ENCODE data around the gene ARHGAP10.
"Not testable (repeated sequence)": the region's sequence is repeated elsewhere in the genome, so short reads cannot be mapped to it uniquely, and the experiment has no call there.

ARHGAP10 gene

GRCh38 chr4:148073349-148073748, 341.5 kb downstream of the ARHGAP10 start:
- Histone ChIP-seq H3K36me3 (ENCODE audit: control insufficient read depth in 1 of 2, insufficient read depth in 2 of 2, low read length in 2 of 2) (peaks cover 8 to 26% of the 10 kb centered on the region in 2 donors), H3K27me3 (ENCODE audit: control insufficient read depth in 1 of 2, insufficient read depth in 2 of 2, low read length in 2 of 2) (no peaks in the 10 kb centered on the region), H3K27ac (ENCODE audit: low read depth, low read length) (no peak overlapping the region), H3K4me3 (ENCODE audit: low read depth in 1 of 2, low read length in 2 of 2) (no peak overlapping the region), H3K9me3 (ENCODE audit: control insufficient read depth in 1 of 2, low read length in 2 of 2) (peaks cover 0 to 8% of the 10 kb centered on the region in 2 donors), H3K9ac (ENCODE audit: low read depth in 1 of 2, low read length in 2 of 2) (no peak overlapping the region), H3K4me1 (ENCODE audit: control insufficient read depth in 1 of 2, insufficient read depth in 2 of 2, low read length in 2 of 2) (no peaks in the 10 kb centered on the region)

- Histone ChIP-seq H3K4me1 (ENCODE audit: control insufficient read depth in 1 of 2, insufficient read depth in 2 of 2, low read length in 2 of 2) (no peaks in the 10 kb centered on the region), H3K9ac (ENCODE audit: low read depth in 1 of 2, low read length in 2 of 2) (no peak overlapping the region), H3K36me3 (ENCODE audit: control insufficient read depth in 1 of 2, insufficient read depth in 2 of 2, low read length in 2 of 2) (peaks cover 8 to 26% of the 10 kb centered on the region in 2 donors), H3K4me3 (ENCODE audit: low read depth in 1 of 2, low read length in 2 of 2) (no peak overlapping the region), H3K9me3 (ENCODE audit: control insufficient read depth in 1 of 2, low read length in 2 of 2) (peaks cover 0 to 8% of the 10 kb centered on the region in 2 donors), H3K27me3 (ENCODE audit: control insufficient read depth in 1 of 2, insufficient read depth in 2 of 2, low read length in 2 of 2) (no peaks in the 10 kb centered on the region), H3K27ac (ENCODE audit: low read depth, low read length) (no peak overlapping the region)
Observed at GRCh38 chr4:148074462-148074861, 342.6 kb downstream of the ARHGAP10 start.

DNA sequence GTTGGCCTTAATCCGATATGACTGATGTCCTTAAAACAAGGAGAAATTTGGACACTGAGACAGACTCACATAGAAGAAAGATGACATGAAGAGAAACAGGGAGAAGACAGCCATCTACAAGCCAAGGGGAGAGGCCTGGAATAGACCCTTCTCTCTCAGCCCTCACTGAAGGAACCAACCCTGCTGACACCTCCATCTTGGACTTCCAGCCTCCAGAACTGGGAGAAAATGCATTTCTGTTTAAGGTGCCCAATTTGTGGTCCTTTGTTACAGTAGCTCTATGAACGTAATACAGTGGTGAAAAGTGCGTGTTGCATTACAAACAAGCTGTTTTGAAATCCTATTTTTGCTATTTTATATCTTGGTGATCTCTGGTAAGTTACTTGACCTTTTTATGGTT, 343.6 kb downstream of the ARHGAP10 start:
- no peaks in the 10 kb centered on the region for H3K4me1 ChIP-seq (ENCODE audit: control insufficient read depth in 1 of 2, insufficient read depth in 2 of 2, low read length in 2 of 2)

DNA sequence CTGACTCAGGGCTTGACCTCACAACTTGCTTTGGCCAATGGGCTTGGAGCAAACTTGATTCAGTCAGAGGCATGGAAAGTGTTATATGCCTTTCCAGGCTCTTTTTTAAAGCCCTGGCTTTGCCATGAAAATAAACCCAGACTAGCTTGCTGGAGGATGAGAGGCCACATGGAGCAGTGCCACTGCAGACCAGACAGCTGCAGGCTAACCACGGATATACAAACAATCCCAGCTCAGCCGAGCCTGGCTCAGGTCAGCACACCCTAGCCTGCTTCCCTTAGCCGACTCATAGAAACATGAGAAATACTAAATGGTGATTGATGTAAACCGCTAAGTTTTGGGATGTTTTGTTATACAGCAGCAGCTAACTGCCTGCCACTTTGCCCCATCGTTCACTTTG, 345.1 kb downstream of the ARHGAP10 start:
- no peak overlapping the region for H3K27ac ChIP-seq (ENCODE audit: low read depth, low read length)
- H3K27me3 ChIP-seq (ENCODE audit: control insufficient read depth in 1 of 2, insufficient read depth in 2 of 2, low read length in 2 of 2) = no peaks in the 10 kb centered on the region
- H3K9ac ChIP-seq (ENCODE audit: low read depth in 1 of 2, low read length in 2 of 2) = no peak overlapping the region
- H3K4me3 ChIP-seq (ENCODE audit: low read depth in 1 of 2, low read length in 2 of 2) = no peak overlapping the region
- peaks cover 8 to 45% of the 10 kb centered on the region in 2 donors for H3K36me3 ChIP-seq (ENCODE audit: control insufficient read depth in 1 of 2, insufficient read depth in 2 of 2, low read length in 2 of 2)
- H3K9me3 ChIP-seq (ENCODE audit: control insufficient read depth in 1 of 2, low read length in 2 of 2) = peaks cover 0 to 8% of the 10 kb centered on the region in 2 donors
- no peaks in the 10 kb centered on the region for H3K4me1 ChIP-seq (ENCODE audit: control insufficient read depth in 1 of 2, insufficient read depth in 2 of 2, low read length in 2 of 2)

More for the DNA sequence above, 343.6 kb downstream of the ARHGAP10 start:
- Histone ChIP-seq H3K9ac (ENCODE audit: low read depth in 1 of 2, low read length in 2 of 2) (no peak overlapping the region), H3K27me3 (ENCODE audit: control insufficient read depth in 1 of 2, insufficient read depth in 2 of 2, low read length in 2 of 2) (no peaks in the 10 kb centered on the region), H3K27ac (ENCODE audit: low read depth, low read length) (no peak overlapping the region), H3K4me3 (ENCODE audit: low read depth in 1 of 2, low read length in 2 of 2) (no peak overlapping the region), H3K9me3 (ENCODE audit: control insufficient read depth in 1 of 2, low read length in 2 of 2) (peaks cover 0 to 8% of the 10 kb centered on the region in 2 donors), H3K36me3 (ENCODE audit: control insufficient read depth in 1 of 2, insufficient read depth in 2 of 2, low read length in 2 of 2) (peaks cover 8 to 35% of the 10 kb centered on the region in 2 donors)

GRCh38 chr4:148077581-148077980, 345.7 kb downstream of the ARHGAP10 start:
- H3K27me3 ChIP-seq (ENCODE audit: control insufficient read depth in 1 of 2, insufficient read depth in 2 of 2, low read length in 2 of 2) = no peaks in the 10 kb centered on the region
- no peaks in the 10 kb centered on the region for H3K4me1 ChIP-seq (ENCODE audit: control insufficient read depth in 1 of 2, insufficient read depth in 2 of 2, low read length in 2 of 2)
- H3K4me3 ChIP-seq (ENCODE audit: low read depth in 1 of 2, low read length in 2 of 2) = no peak overlapping the region
- H3K9me3 ChIP-seq (ENCODE audit: control insufficient read depth in 1 of 2, low read length in 2 of 2) = peaks cover 0 to 8% of the 10 kb centered on the region in 2 donors
- H3K9ac ChIP-seq (ENCODE audit: low read depth in 1 of 2, low read length in 2 of 2) = no peak overlapping the region
- no peak overlapping the region for H3K27ac ChIP-seq (ENCODE audit: low read depth, low read length)
- peaks cover 4 to 41% of the 10 kb centered on the region in 2 donors for H3K36me3 ChIP-seq (ENCODE audit: control insufficient read depth in 1 of 2, insufficient read depth in 2 of 2, low read length in 2 of 2)

- H3K36me3 ChIP-seq (ENCODE audit: control insufficient read depth in 1 of 2, insufficient read depth in 2 of 2, low read length in 2 of 2) = peaks cover 4 to 36% of the 10 kb centered on the region in 2 donors
- no peaks in the 10 kb centered on the region for H3K4me1 ChIP-seq (ENCODE audit: control insufficient read depth in 1 of 2, insufficient read depth in 2 of 2, low read length in 2 of 2)
- peaks cover 0 to 8% of the 10 kb centered on the region in 2 donors for H3K9me3 ChIP-seq (ENCODE audit: control insufficient read depth in 1 of 2, low read length in 2 of 2)
- H3K27me3 ChIP-seq (ENCODE audit: control insufficient read depth in 1 of 2, insufficient read depth in 2 of 2, low read length in 2 of 2) = no peaks in the 10 kb centered on the region
- H3K27ac ChIP-seq (ENCODE audit: low read depth, low read length) = no peak overlapping the region
- no peak overlapping the region for H3K4me3 ChIP-seq (ENCODE audit: low read depth in 1 of 2, low read length in 2 of 2)
- no peak overlapping the region for H3K9ac ChIP-seq (ENCODE audit: low read depth in 1 of 2, low read length in 2 of 2)
Observed at GRCh38 chr4:148078061-148078460, 346.2 kb downstream of the ARHGAP10 start.

GRCh38 chr4:148079961-148080360, 348.1 kb downstream of the ARHGAP10 start:
- Histone ChIP-seq H3K27me3 (ENCODE audit: control insufficient read depth in 1 of 2, insufficient read depth in 2 of 2, low read length in 2 of 2) (no peaks in the 10 kb centered on the region), H3K27ac (ENCODE audit: low read depth, low read length) (no peak overlapping the region), H3K9me3 (ENCODE audit: control insufficient read depth in 1 of 2, low read length in 2 of 2) (peaks cover 0 to 3% of the 10 kb centered on the region in 2 donors), H3K9ac (ENCODE audit: low read depth in 1 of 2, low read length in 2 of 2) (no peak overlapping the region), H3K4me1 (ENCODE audit: control insufficient read depth in 1 of 2, insufficient read depth in 2 of 2, low read length in 2 of 2) (no peaks in the 10 kb centered on the region), H3K4me3 (ENCODE audit: low read depth in 1 of 2, low read length in 2 of 2) (no peak overlapping the region), H3K36me3 (ENCODE audit: control insufficient read depth in 1 of 2, insufficient read depth in 2 of 2, low read length in 2 of 2) (peaks cover 4 to 34% of the 10 kb centered on the region in 2 donors)

DNA sequence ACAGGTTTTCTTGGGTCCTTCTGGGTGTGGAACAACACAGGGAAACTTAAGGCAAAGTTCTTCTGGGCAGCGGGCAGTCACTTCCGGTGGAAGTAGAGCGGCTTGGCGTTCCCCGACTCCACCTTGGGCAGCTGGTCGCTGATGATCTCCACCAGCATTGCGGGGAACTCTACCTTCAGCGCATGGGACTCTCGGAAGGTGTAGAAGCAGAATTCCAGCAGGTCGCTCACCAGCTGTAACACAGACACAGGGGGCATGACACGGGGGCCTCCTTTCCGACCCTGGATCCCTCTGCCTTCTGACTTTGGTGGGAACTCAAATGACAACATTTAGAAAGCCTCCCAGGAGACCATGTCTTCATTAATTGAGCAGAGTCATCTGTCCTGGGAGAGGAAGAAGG, 349.4 kb downstream of the ARHGAP10 start:
- Histone ChIP-seq H3K4me1 (ENCODE audit: control insufficient read depth in 1 of 2, insufficient read depth in 2 of 2, low read length in 2 of 2) (no peaks in the 10 kb centered on the region), H3K9me3 (ENCODE audit: control insufficient read depth in 1 of 2, low read length in 2 of 2) (no peaks in the 10 kb centered on the region), H3K36me3 (ENCODE audit: control insufficient read depth in 1 of 2, insufficient read depth in 2 of 2, low read length in 2 of 2) (peaks cover 4 to 23% of the 10 kb centered on the region in 2 donors), H3K4me3 (ENCODE audit: low read depth in 1 of 2, low read length in 2 of 2) (no peak overlapping the region), H3K27ac (ENCODE audit: low read depth, low read length) (no peak overlapping the region), H3K27me3 (ENCODE audit: control insufficient read depth in 1 of 2, insufficient read depth in 2 of 2, low read length in 2 of 2) (no peaks in the 10 kb centered on the region), H3K9ac (ENCODE audit: low read depth in 1 of 2, low read length in 2 of 2) (no peak overlapping the region)

DNA sequence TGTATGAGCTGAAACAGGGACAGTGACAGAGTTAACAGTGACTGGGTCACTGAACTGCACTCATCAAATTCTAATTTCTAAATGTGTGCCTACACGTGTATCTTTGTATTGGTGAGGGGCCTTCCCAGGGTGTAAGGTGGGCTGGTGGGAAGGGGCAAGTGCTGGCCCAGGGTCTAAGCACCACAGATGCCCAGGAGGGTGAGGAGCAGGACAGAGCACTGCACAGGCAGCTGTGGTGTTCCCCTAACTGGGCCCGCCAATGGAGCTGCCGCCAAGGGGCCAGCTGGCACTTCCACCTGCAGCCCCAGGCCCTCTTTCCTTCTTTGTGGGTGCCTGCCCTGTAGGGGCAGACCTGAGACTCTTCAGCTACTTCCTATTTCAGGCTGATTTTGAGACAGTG, 349.9 kb downstream of the ARHGAP10 start:
- H3K27ac ChIP-seq (ENCODE audit: low read depth, low read length) = no peak overlapping the region
- H3K9me3 ChIP-seq (ENCODE audit: control insufficient read depth in 1 of 2, low read length in 2 of 2) = no peaks in the 10 kb centered on the region
- no peaks in the 10 kb centered on the region for H3K27me3 ChIP-seq (ENCODE audit: control insufficient read depth in 1 of 2, insufficient read depth in 2 of 2, low read length in 2 of 2)
- H3K36me3 ChIP-seq (ENCODE audit: control insufficient read depth in 1 of 2, insufficient read depth in 2 of 2, low read length in 2 of 2) = peaks cover 2 to 23% of the 10 kb centered on the region in 2 donors
- H3K4me1 ChIP-seq (ENCODE audit: control insufficient read depth in 1 of 2, insufficient read depth in 2 of 2, low read length in 2 of 2) = no peaks in the 10 kb centered on the region
- H3K4me3 ChIP-seq (ENCODE audit: low read depth in 1 of 2, low read length in 2 of 2) = no peak overlapping the region
- no peak overlapping the region for H3K9ac ChIP-seq (ENCODE audit: low read depth in 1 of 2, low read length in 2 of 2)

DNA sequence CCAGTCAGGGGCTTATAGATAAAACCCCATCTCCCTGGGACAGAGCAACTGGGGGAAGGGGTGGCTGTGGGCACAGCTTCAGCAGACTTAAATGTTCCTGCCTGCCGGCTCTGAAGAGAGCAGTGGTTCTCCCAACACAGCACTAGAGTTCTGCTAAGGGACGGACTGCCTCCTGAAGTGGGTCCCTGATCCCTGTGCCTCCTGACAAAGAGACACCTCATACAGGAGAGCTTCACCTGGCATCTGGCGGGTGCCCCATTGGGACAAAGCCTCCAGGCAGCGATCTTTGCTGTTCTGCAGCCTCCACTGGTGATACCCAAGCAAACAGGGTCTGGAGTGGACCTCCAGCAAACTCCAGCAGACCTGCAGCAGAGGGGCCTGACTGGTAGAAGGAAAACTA, 351.2 kb downstream of the ARHGAP10 start:
- not testable (repeated sequence) for H3K4me1 ChIP-seq (ENCODE audit: control insufficient read depth in 1 of 2, insufficient read depth in 2 of 2, low read length in 2 of 2); H3K27me3 ChIP-seq (ENCODE audit: control insufficient read depth in 1 of 2, insufficient read depth in 2 of 2, low read length in 2 of 2); H3K27ac ChIP-seq (ENCODE audit: low read depth, low read length); H3K9ac ChIP-seq (ENCODE audit: low read depth in 1 of 2, low read length in 2 of 2); H3K9me3 ChIP-seq (ENCODE audit: control insufficient read depth in 1 of 2, low read length in 2 of 2); H3K4me3 ChIP-seq (ENCODE audit: low read depth in 1 of 2, low read length in 2 of 2)
- H3K36me3 ChIP-seq (ENCODE audit: control insufficient read depth in 1 of 2, insufficient read depth in 2 of 2, low read length in 2 of 2) = peaks cover 0 to 21% of the 10 kb centered on the region in 2 donors

DNA sequence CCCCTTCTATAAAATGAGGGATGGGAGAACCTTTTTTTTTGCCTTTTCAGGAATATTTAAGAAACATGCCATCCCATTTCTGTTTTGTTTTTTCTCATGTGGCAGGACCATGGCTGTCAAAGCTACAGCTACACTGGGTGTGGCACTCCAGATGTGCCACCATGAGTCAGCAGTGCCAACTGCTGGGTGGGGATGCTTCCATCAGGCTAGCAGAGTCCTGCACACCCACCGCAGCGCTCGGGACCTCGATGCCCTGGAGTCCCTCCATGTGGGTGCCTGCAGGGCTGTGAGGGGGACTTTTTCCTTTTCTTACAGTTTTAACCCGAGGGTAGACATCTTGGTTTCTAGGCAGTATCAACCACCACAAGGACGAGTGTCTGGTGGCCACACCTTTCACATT, 357.7 kb downstream of the ARHGAP10 start:
- H3K4me3 ChIP-seq (ENCODE audit: low read depth in 1 of 2, low read length in 2 of 2) = no peak overlapping the region
- H3K36me3 ChIP-seq (ENCODE audit: control insufficient read depth in 1 of 2, insufficient read depth in 2 of 2, low read length in 2 of 2) = peaks cover 0 to 13% of the 10 kb centered on the region in 2 donors
- no peaks in the 10 kb centered on the region for H3K4me1 ChIP-seq (ENCODE audit: control insufficient read depth in 1 of 2, insufficient read depth in 2 of 2, low read length in 2 of 2)
- no peak overlapping the region for H3K27ac ChIP-seq (ENCODE audit: low read depth, low read length)
- no peaks in the 10 kb centered on the region for H3K27me3 ChIP-seq (ENCODE audit: control insufficient read depth in 1 of 2, insufficient read depth in 2 of 2, low read length in 2 of 2)
- H3K9ac ChIP-seq (ENCODE audit: low read depth in 1 of 2, low read length in 2 of 2) = no peak overlapping the region
- no peaks in the 10 kb centered on the region for H3K9me3 ChIP-seq (ENCODE audit: control insufficient read depth in 1 of 2, low read length in 2 of 2)

Measured in duodenal mucosa (tissue), 2 donors.